OCI-LY7 (cell line): Measurements from ENCODE around the gene NEK9. TPM values are rescaled to one million over a fixed set of nuclear protein-coding genes. Genes with fewer than 3 reads are reported as not detected.

Source experiments
- BruUV-seq: library from RNA; stranded (reverse); fragments of 400-500 nt; replicated peaks from 2 replicates; lab custom pipeline; 2021; lab: Mats Ljungman, UMichigan
- CTCF ChIA-PET: fragments of 300-600 bp; sonication (Branson Sonifier 250); formaldehyde crosslinking; loops from one replicate; lab custom pipeline; 2022; ENCODE audit warnings: antibody characterized with exemption; ENCODE audit not compliant: unreplicated experiment; lab: Charles Lee
- POLR2A ChIA-PET: fragments of 300-600 bp; sonication (Branson Sonifier 250); formaldehyde crosslinking; loops from one replicate; lab custom pipeline; 2022; ENCODE audit warnings: antibody characterized with exemption; lab: Charles Lee
- DNase-seq: peaks from one replicate; pipeline ENCODE4 v3.0.0-alpha.2; 2015; ENCODE audit warnings: low spot score
- H2AFZ ChIP-seq: fragments of 200-600 bp; sonication (generic), shearing (Covaris generic); 2 replicates; pipeline ENCODE4 v1.6.1; 2014; ENCODE audit warnings: mild to moderate bottlenecking, antibody characterized with exemption, low read length, moderate library complexity
- H3K27ac ChIP-seq: fragments of 200-600 bp; sonication (generic); 2 replicates; pipeline ENCODE4 v1.5.1; 2014; ENCODE audit warnings: mixed run types, low read depth, mild to moderate bottlenecking, moderate library complexity, low read length, inconsistent platforms; ENCODE audit not compliant: poor library complexity, severe bottlenecking
- H3K36me3 ChIP-seq: fragments of 200-600 bp; sonication (generic); 2 replicates; pipeline ENCODE4 v1.6.1; 2014; ENCODE audit warnings: mild to moderate bottlenecking, antibody characterized with exemption, low read length, moderate library complexity, mixed read lengths; ENCODE audit not compliant: insufficient read depth
- H3K4me1 ChIP-seq: fragments of 200-600 bp; sonication (generic); 2 replicates; pipeline ENCODE4 v1.5.1; 2014; ENCODE audit warnings: mild to moderate bottlenecking, low read length; ENCODE audit not compliant: insufficient read depth, poor library complexity, severe bottlenecking
- H3K4me2 ChIP-seq: fragments of 200-600 bp; sonication (generic); 2 replicates; pipeline ENCODE4 v1.6.1; 2014; ENCODE audit warnings: mild to moderate bottlenecking, low read length
- H3K4me3 ChIP-seq: fragments of 200-600 bp; sonication (generic); 2 replicates; pipeline ENCODE4 v1.5.1; 2014; ENCODE audit warnings: mild to moderate bottlenecking, low read depth, low read length; ENCODE audit not compliant: poor library complexity, severe bottlenecking
- H3K79me2 ChIP-seq: fragments of 200-600 bp; sonication (generic); 2 replicates; pipeline ENCODE4 v1.6.1; 2016; ENCODE audit warnings: low read depth, mild to moderate bottlenecking, low read length, moderate library complexity, mixed read lengths; ENCODE audit not compliant: insufficient read depth
- H3K9me2 ChIP-seq: fragments of 200-600 bp; sonication (generic); 2 replicates; pipeline ENCODE4 v1.6.1; 2016; ENCODE audit warnings: mild to moderate bottlenecking, low read length, mixed read lengths; ENCODE audit not compliant: insufficient read depth
- H3K9me3 ChIP-seq: fragments of 200-600 bp; sonication (generic); 2 replicates; pipeline ENCODE4 v1.6.1; 2014; ENCODE audit warnings: mild to moderate bottlenecking, mixed run types, low read length, mixed read lengths
- H4K20me1 ChIP-seq: fragments of 200-600 bp; sonication (generic); 2 replicates; pipeline ENCODE4 v1.6.1; 2014; ENCODE audit warnings: mild to moderate bottlenecking, antibody characterized with exemption, low read length, moderate library complexity, mixed read lengths; ENCODE audit not compliant: insufficient read depth
- CTCF ChIP-seq: fragments of 200-600 bp; sonication (generic); conservative IDR thresholded peaks from 2 replicates; pipeline ENCODE4 v1.5.1; 2014; ENCODE audit warnings: mild to moderate bottlenecking, antibody characterized with exemption, low read length, moderate library complexity, mixed read lengths
- EZH2phosphoT487 ChIP-seq: fragments of 200-600 bp; sonication (generic); IDR thresholded peaks from 2 replicates; pipeline ENCODE4 v1.6.1; 2018; ENCODE audit warnings: low read depth, borderline replicate concordance, mild to moderate bottlenecking, mixed run types, antibody characterized with exemption, low read length, moderate library complexity, mixed read lengths
- intact Hi-C: fragments of 100-400 bp; cut with micrococcal nuclease; formaldehyde crosslinking; loops from one replicate; pipeline ENCODE4 v1.10.0; 2022; ENCODE audit not compliant: unreplicated experiment
- total RNA-seq, 2 experiments: library from RNA; depleted of rRNA in 1 of 2; stranded (reverse); fragments of >200 nt in 1 of 2; shearing (Covaris generic) in 1 of 2; gene quantifications; 2 replicates each; pipeline ENCODE4 v1.2.3, GENCODE V29; 2014 to 2022

The NEK9 gene
- total RNA-seq, 2 experiments from 2014 or later: 58.3 to 86.4 TPM

DNA sequence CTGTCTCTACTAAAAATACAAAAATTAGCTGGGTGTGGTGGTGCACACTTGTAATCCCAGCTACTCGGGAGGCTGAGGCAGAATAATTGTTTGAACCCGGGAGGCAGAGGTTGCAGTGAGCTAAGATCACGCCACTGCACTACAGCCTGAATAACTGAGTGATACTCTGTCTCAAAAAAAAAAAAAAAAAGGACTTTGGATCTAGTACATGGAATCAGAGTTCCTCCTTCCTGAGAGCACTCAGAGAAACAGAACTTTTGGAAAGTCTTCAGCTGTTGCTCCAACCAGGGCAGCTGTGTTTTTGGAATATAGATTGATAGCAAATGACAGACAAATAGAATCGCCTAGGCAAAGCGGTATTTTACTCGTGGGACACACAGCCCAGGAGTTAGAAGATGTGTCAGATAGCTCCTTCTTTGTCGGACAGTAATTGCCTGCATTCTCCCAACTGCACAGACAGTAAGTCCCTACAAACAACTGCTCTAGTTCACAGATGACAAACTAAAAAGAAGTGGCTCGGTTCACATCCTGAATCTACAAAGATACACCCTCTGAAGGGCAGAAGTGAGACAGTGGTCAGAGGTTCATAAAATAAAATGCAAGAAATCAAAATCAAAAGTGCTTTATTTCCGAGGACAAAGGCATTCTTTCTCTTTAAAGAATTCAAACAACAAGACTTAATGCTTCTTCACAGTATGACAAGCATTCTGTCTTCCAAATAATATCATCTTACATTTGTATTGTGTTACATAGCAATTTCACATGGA lies 17.1 kb upstream of the NEK9 start:
- no TSS peak for BruUV-seq
- no peak overlapping the region for H3K4me3 ChIP-seq
- POLR2A ChIA-PET: interaction anchor here (0.6 to 1.1 kb wide), 4 partner anchors 14 to 127 kb away, joined by 3 to 5 read pairs (median 3); no protein-coding TSS in a partner anchor
- DNase-seq: no peak
- H2AFZ ChIP-seq: no peak overlapping the region
- H3K4me2 ChIP-seq: no peak overlapping the region
- H3K27ac ChIP-seq: no peak overlapping the region
- H3K9me2 ChIP-seq: no peaks in the 10 kb centered on the region
- H3K36me3 ChIP-seq: peaks cover 66% of the 10 kb centered on the region
- intact Hi-C loops: no loop called here
- H3K79me2 ChIP-seq: peaks cover 31% of the 10 kb centered on the region; the same call in 1 of the 2 replicates
- peaks cover 21% of the 10 kb centered on the region for H3K4me1 ChIP-seq
- no peaks in the 10 kb centered on the region for H3K9me3 ChIP-seq
- H4K20me1 ChIP-seq: peaks cover 18% of the 10 kb centered on the region
- CTCF ChIA-PET: no interaction called here
- TF ChIP-seq EZH2phosphoT487 (no peak), CTCF (no peak)

DNA sequence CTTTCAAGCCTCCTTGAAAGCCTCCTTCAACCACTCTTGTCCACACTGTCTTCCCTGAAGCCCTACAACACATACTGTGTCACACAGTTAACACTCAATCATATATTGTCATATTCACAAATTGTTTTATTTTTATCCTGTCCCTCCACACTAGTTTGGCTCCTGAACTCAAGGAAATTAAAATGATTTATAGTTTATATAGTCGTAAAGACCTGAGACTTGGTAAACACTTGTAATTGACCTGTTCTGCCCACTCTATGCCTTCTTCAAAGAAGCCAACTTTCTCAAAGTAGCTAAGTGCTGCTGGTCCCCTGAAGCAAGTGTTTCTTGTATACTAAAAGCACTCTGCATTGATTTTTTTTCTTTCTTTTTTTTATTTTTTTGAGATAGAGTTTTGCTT lies 15.6 kb upstream of the NEK9 start:
- Histone ChIP-seq H3K9me2 (no peaks in the 10 kb centered on the region), H2AFZ (no peak overlapping the region), H3K79me2 (peaks cover 35% of the 10 kb centered on the region; the same call in 1 of the 2 replicates), H3K4me1 (peaks cover 33% of the 10 kb centered on the region), H3K4me2 (no peak overlapping the region), H3K9me3 (no peaks in the 10 kb centered on the region), H3K36me3 (peaks cover 64% of the 10 kb centered on the region), H4K20me1 (peaks cover 20% of the 10 kb centered on the region), H3K27ac (no peak overlapping the region), H3K4me3 (no peak overlapping the region)
- intact Hi-C loops: no loop called here
- TF ChIP-seq EZH2phosphoT487 (no peak), CTCF (no peak)
- CTCF ChIA-PET: no interaction called here
- no TSS peak for BruUV-seq
- no peak for DNase-seq
- POLR2A ChIA-PET: interaction anchor here (1.1 kb wide), 1 partner anchor 42 kb away, joined by 3 read pairs; no protein-coding TSS in a partner anchor

DNA sequence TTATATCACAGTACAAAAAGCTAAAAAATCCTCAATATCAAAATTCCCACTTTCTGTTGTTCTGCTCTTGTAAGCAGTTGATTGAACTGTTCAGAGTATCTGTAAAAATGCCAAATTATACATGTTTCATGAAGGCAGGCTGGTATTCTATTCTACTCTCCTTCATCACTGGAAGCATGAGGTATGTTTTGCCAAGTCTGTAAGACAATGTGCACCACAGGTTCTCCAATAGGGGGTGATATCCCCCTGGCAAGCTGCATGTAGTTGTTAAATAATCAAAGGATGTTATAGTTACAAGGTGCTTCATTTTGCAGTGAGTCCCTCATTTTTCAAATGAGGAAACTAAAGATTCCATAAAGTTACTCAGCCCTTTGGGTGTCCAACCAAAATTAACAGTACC lies 15.1 kb upstream of the NEK9 start:
- BruUV-seq: no TSS peak
- Histone ChIP-seq H3K4me3 (no peak overlapping the region), H4K20me1 (peaks cover 20% of the 10 kb centered on the region), H2AFZ (no peak overlapping the region), H3K9me3 (no peaks in the 10 kb centered on the region), H3K9me2 (no peaks in the 10 kb centered on the region), H3K79me2 (peaks cover 35% of the 10 kb centered on the region; the same call in 1 of the 2 replicates), H3K4me2 (no peak overlapping the region), H3K27ac (no peak overlapping the region), H3K36me3 (peaks cover 59% of the 10 kb centered on the region), H3K4me1 (peaks cover 33% of the 10 kb centered on the region)
- TF ChIP-seq CTCF (peak; percentile 78), EZH2phosphoT487 (no peak)
- CTCF ChIA-PET: no interaction called here
- intact Hi-C loops: no loop called here
- DNase-seq: peak; percentile 34
- POLR2A ChIA-PET: interaction anchor here (0.6 kb wide), 1 partner anchor 17 kb away, joined by 3 read pairs; no protein-coding TSS in a partner anchor
